GM18861 (cell line): ENCODE results near the gene MRPL27.
A peak's percentile ranks its signal among the peaks of the same experiment; 100 is the strongest.
"Not testable (repeated sequence)": the region's sequence is repeated elsewhere in the genome, so short reads cannot be mapped to it uniquely, and the experiment has no call there.

ENCODE experiments used
- ATAC-seq: cut with Tn5 transposase; IDR thresholded peaks from one replicate; pipeline ENCODE4 v1.9.1; 2021; ENCODE audit not compliant: unreplicated experiment

MRPL27 gene

DNA sequence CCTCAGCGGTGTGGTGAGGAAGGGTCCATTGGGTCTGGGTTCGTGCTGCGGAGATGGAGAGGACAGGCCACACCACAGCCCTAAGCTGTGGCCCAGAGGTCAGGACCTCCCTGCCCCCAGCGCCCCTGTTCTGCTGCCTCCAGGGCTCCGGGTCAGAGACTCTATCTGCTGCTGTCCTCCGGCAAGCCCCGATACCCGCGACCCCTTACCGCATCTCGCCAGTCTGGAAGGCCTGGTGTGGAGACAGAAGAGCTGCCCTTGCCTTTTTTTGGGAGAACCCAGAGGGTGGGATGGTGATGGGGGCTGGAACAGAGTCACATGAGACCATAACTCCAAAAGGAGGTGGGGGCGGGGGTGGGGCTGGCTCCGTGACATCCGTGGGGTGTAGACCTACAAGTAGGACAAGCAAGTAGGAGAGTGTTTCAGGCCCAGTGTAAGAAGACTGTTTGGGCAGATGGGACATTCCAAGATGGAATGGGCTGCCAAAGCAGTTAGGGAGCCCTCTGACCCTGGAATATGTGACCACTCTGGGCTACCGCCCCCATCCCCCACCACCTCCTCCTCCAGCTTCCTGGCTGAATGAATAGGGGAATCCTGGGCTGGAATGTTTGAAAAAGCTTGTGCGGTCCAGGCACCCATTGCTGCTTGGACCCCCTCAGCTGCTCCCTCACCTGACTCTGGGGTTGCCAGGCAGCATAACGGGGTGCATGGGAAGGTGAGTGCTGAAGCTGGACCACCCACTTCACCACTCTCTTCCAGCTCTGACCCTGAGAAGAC, 25.7 kb downstream of the MRPL27 start:
- no peak for ATAC-seq

DNA sequence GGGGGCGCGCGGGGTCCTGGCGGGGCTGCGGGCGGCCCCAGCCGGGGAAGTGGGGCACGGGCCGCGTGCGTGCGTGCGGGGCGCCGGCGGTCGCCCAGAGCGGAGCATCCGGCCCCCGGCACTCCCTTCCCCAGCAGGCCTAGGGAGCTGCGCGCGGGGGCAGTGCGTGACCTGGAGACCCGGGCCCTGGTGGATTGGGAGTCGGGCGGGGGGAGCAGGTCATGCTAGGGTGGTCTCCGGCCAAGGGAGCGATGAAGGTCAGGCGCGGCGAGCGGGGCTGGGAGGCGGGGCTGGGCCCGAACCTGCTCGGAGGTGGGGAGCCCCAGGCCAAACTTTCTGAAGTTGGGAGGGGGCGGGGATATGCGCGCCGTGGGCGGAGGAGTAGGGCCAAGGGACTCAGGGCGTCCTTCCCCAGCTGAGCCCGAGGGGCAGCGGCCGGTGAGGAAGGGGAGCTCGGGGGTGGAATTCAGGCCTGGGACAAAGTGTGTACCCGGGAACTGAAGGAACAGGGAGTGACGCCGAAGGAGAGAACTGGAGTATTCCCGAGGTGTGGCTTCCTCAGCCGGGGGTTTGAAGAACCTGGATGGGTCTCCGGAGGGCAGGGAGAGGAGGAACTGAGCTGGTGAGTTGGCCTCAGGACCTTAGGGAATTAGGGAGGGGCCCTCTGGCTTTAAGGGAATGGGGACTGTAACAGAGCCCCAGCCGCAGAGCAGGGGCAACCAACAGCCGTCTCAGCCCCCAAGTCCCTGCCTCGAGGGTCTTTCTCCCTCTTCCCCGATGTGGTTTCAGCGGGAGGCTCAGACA, 26.5 kb downstream of the MRPL27 start:
- ATAC-seq, result peak; percentile 47

DNA sequence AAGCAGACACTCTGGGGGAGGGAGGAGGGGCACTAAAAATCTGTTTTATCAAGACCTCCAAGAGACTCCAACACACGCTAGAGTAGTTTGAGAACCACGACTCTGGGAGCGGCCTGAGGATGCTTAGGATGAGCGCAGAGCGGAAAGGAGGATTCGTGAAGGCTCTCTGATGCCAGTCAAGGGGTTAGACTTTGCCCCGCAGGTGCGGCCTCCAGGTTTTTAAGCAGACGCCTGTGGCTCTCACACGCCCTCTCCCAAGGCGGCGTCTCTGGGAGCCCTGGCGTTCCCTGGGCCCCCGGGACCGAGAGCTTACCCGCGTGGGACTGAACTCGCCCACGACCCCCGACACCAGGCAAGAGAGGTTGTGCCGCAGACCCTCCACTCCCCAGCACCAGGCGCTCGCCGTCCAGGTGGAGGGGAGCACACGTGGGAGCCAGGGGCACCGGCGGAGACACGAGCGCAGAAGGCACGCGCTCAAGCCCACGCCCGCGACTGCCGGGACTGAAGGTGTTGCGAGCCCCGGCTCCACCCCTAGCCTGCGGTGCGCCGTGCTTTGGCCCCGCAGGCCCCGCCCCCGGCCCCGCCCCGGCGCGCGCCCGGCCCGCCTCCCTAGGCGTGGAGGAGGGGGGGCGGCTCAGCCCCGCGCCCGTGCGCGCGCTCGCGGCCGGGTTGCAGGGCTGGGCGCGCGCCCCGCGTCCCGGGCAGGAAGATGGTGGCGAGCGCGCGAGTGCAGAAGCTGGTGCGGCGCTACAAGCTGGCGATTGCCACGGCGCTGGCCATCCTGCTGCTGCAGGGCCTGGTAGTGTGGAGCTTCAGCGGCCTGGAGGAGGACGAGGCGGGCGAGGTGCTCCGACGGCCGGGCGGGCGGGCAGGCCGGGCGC, 27.3 kb downstream of the MRPL27 start, which contains the start of gene XYLT2:
XYLT2 (plus strand) TSS at position 695 of the 881 bp plus-strand sequence; CDS start at position 710, 15 bp downstream.
- ATAC-seq, result peak; percentile 60

- ATAC-seq, result no peak
These were observed 28.1 kb downstream of the MRPL27 start for GRCh38 chr17:50344731-50345365.

DNA sequence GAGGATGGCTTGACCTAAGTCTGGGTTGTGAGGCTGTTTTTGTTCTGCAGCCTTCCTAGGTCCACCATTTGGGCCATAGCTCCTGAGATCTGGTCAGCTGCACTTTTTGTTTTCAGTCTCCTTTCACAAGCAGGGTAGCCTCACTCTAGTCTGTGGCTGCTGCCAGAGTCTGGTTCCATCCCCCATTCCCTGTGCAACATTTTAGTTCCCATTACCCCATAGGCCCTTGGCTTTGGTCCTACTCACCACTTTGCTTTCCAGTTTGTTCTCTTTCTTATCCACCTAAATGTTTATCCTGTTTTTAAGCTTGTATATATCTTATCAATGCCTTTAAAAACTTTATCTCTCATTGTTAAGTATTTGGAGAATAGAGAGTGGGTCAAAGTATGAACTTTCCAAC, 33.6 kb downstream of the MRPL27 start:
- no peak for ATAC-seq

- no peak for ATAC-seq
These were observed 34.3 kb downstream of the MRPL27 start for GRCh38 chr17:50338645-50339044.

DNA sequence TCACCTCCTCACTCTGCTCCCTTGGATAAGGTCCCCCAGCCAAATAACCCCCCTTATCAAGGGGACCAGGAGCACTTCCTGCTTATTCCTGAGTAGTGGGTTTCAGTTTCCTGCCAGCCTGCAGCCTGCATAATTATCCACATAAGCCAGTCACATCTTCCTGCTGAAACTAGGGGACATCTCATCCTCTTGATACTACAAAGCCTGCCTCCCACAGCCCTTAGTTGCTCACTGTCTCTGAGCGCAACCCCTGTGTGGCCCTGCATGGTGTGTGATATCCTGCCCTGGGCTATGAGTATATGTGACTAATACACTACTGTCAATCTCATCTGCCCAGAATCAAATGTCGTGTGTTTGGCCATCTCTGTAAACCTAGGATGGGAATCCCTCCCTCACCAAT, 35.0 kb downstream of the MRPL27 start:
- no peak for ATAC-seq

GRCh38 chr17:50333291-50334057, 39.5 kb downstream of the MRPL27 start:
- ATAC-seq, result not testable (repeated sequence)

DNA sequence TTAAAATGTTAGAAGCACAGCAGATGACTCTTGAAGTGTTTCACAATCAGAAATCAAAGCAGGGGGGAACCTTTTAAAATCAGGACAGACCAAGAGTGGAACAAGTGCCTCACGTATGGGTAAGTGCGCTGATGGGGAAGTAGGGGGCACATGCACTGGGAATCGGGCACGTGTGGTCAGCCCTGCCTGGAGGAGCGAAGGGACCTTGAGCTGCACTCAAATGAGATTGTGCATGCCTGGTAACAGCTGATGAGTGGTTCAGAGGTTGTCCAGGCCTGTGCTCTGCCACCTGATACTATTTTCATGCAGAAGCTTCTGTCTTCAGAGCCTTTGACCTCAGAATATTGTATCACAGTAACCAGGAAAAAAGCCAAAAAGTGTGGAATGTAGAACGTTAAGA, 40.8 kb downstream of the MRPL27 start:
- no peak for ATAC-seq

GRCh38 chr17:50331085-50331791, 41.7 kb downstream of the MRPL27 start:
- no peak for ATAC-seq

DNA sequence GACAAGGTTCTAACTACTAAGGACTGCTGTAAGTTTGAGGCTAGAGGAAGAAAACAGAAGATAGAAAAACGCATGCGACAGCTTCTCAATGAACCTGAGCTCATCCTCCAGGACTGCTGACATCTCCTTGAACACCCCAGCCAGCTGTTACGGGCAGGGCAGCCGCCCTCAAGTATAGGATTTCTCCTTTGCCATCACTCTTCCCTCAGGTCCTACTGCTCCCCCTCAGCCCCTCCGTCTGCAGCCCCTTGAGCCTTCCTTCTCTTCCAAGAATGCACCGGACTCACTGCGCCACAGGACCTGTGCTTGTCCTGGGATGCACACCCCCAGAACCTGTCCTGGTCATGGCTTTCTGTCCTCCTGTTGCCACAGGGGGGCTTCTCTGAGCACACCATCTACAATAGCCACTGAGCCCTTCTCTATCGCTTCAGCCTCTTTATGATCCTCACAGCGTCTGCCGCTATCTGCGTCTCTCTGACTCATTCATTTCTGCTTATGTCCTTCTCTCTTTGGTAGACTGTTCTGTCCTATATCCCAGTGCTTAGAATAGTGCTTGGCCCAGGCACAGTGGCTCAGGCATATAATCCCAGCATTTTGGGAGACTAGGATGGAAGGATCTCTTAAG, 42.7 kb downstream of the MRPL27 start:
- no peak for ATAC-seq

GRCh38 chr17:50329716-50330115, 43.3 kb downstream of the MRPL27 start:
- no peak for ATAC-seq

DNA sequence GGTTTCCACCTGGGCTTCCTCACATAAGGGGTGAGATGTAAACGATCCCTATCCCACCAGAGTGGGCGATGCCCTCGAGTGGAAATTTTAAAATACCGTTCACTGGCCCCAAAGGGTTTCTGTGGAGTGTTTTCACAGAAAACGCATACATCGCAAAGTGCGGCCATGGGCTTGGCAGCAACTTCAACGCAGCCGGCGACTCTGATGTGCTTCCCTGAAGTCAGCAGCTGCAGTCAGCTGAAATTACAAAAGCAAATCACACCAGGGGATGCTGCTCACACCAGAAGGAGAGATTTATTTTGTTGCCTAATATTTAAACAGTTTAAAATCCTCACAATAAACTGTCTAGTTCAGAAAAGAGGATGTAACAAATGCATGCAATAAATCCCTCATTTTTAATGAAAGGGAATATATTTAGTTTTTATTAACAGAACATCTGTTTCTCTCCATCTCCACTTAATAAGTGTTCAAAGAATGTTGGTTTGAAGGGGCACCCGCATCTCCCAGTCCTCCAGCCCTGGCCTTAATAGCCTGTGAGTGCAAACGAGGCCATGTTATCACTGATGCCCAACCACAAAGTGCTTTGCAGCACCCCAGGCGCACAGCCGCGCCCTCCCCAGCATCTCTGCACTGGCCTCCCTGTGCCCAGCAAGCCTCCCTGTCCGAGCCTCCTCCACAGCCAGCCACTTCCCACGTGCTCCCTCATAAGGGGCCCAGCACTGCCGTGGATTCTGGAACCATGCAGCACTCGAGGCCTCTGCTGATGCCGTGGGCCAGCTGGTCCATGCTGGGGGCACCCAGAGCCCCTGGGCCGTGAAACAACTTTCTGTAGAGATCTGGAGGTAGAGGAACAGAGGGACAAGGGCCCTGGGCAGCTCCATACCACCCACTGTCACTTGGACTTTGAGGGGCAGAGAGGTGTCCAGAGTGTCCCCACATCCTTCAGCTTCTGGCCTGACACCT, 44.3 kb downstream of the MRPL27 start:
- no peak for ATAC-seq

- no peak for ATAC-seq
These were observed 46.1 kb downstream of the MRPL27 start for GRCh38 chr17:50326831-50327364.

DNA sequence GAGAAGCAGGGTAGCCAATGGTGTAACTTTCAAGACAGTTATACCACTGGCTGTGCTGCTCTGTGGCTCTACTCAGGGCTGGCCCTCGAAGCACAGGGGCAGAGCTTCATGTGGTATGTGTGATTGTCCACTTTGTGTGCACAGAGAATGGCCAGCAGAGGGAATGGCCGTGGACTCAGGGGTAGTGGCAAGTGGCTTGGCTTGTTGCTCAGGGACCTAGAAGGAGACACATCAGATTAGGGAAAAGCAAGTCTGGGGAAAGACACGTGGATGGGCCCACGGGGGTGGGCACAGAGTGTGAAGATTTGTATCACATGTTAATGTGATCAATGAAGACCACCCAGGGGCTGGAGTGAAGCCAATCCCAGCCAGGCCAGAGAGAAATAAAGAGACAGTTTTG, 47.1 kb downstream of the MRPL27 start:
- no peak for ATAC-seq

- no peak for ATAC-seq
These were observed 49.9 kb downstream of the MRPL27 start for GRCh38 chr17:50323060-50323459.

- ATAC-seq, result no peak
These were observed 50.7 kb downstream of the MRPL27 start for GRCh38 chr17:50322271-50322670.
